NOMO-1 treated with dmso at 0.1 percent for 144 hours (cell line): Measurements from ENCODE around the gene C12orf42.
"Not testable (repeated sequence)": the region's sequence is repeated elsewhere in the genome, so short reads cannot be mapped to it uniquely, and the experiment has no call there.

Experiments
- DNase-seq: peaks from one replicate; lab custom pipeline; 2025; ENCODE audit not compliant: unreplicated experiment; lab: John Stamatoyannopoulos, UW

Gene C12orf42

DNA sequence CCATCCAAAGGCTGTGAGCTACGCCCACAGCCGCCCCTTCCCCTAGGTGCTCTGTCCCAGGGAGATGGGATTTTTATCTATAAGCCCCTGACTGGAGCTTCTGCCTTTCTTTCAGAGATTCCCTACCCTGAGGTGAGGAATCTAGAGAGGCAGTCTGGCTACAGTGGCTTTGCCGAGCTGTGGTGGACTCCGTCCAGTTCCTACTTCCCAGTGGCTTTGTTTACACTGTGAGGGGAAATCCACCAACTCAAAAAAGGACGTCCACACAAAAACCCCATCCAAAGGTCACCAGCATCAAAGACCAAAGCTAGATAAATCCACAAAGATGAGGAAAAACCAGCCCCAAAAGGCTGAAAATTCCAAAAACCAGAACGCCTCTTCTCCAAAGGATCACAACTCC is 70.1 kb downstream of the C12orf42 start:
- DNase-seq: not testable (repeated sequence)

DNA sequence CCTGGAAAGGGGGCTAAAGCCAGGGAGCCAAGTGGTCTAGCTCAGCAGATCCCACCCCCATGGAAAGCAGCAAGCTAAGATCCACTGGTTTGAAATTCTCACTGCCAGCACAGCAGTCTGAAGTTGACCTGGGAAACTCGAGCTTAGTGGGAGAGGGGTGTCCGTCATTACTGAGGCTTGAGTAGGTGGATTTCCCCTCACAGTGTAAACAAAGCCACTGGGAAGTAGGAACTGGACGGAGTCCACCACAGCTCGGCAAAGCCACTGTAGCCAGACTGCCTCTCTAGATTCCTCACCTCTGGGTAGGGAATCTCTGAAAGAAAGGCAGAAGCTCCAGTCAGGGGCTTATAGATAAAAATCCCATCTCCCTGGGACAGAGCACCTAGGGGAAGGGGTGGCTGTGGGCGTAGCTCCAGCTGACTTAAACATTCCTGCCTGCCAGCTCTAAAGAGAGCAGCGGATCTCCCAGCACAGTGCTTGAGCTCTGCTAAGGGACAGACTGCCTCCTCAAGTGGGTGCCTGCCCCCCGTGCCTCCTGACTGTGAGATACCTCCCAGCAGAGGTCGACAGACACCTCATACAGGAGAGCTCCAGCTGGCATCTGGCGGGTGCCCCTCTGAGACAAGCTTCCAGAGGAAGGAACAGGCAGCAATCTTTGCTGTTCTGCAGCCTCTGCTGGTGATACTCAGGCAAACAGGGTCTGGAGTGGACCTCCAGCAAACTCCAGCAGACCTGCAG is 70.8 kb downstream of the C12orf42 start:
- not testable (repeated sequence) for DNase-seq

GRCh38 chr12:103423516-103423910 is 72.3 kb downstream of the C12orf42 start:
- DNase-seq: no peak

- DNase-seq: no peak
Measured at GRCh38 chr12:103422746-103423515, 72.8 kb downstream of the C12orf42 start.

DNA sequence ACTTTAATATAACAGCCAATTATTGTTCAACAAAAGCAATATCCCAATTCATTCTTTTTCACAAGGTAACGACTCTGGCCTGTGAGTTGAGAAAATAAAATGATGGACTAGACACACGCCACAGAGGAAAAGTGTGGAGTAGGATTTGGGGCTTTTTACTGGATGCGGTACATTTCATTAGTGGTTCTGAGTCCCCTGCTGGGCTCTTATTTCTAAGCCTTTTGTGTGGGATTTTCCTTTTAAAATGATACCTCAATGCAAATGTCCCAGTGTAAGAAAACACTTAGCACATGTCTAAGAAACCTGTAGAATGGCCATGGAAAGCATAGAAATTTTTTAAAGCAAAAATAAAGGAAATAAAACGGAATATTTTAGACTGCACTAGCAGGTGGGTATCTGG is 73.4 kb downstream of the C12orf42 start:
- no peak for DNase-seq

DNA sequence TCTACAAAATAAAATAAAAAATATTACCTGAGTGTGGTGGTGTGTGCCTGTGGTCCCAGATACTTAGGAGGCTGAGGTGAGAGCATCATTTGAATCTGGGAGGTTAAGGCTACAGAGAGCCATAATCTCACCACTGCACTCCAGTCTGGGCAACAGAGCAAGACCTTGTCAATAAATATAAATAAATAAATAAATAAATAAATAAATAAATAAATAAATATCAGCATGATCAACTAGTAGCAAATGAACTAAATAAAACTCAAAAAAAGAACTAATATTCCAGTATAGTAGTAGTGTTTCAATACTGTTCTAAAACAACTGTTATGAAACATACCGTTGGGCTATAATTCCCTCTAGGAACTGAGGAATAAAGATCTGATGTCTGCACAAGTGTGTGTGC is 74.4 kb downstream of the C12orf42 start:
- no peak for DNase-seq

DNA sequence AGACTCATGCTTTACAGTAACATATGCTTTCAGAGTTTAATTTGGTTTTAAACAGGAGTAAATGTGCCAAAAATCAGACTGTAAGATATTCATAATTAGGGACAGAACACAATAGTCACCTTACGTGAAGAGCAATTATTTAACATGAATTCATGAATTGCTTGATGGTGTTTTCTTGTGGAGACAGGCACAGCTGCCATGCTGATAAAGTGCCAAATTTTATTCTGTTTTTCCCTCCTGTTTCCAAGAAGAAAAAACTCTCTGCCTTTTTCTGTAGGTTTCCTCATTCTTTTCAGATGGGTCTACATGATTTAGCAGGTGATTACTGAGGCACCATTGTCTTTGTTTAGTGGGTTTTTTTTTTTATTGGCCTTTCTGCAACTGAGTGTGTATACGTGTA is 80.1 kb downstream of the C12orf42 start:
- no peak for DNase-seq

GRCh38 chr12:103401421-103401820 is 94.3 kb downstream of the C12orf42 start:
- DNase-seq: no peak

DNA sequence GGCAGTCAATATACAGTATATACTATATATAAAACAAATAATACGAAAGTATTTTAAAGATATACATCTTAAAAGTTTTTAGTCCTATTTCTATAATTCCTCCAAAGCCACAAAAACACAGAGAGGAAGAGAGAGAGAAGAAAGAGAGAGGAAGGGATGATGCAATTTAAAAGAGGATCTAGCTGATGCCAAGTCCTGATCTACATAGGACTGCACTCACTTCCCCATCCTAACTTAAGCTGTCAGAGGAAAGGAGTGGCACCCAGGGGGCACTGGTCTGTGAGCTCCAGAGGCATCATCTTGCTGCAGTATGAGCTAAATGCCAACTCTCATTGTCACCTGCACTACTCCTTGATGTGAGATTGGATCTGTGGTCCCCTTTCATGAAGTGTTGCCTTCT is 95.8 kb downstream of the C12orf42 start:
- DNase-seq: no peak

GRCh38 chr12:103397536-103397935 is 98.2 kb downstream of the C12orf42 start:
- no peak for DNase-seq

DNA sequence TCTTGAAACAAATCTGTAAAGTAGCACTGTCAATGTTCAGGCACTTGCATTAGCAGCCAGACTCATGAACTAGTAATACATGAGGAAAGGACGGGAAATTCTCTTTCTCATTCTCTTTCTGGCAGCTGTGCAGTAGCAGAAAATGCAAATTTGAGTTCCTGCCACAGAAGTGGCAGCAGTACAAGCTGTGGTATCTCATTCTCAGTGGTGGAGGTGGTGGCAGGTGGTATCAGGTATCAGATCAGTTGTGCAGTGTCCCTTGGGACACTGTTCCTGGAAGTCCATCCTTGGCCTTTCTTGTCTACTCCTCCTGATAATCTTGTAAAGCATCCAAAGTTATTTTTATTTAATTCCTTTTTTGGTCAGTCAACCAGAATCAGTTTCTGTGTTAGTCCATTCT is 103.0 kb downstream of the C12orf42 start:
- DNase-seq: no peak

DNA sequence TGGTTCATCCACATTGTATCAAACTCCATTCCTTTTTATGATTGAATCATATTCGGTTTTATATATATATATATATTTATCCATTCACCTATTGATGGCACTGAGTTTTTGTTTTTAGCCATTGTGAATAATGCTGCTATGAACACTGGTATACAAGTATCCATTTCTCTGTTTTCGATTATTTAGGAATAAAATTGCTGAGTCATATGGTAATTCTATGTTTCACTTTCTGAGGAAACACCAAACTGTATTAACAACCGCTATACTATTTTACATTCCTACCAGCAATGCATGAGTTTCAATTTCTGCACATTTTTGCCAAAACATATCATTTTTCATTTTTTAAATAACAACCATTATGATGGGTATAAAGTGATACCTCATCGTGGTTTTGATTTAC is 104.7 kb downstream of the C12orf42 start:
- DNase-seq: no peak

DNA sequence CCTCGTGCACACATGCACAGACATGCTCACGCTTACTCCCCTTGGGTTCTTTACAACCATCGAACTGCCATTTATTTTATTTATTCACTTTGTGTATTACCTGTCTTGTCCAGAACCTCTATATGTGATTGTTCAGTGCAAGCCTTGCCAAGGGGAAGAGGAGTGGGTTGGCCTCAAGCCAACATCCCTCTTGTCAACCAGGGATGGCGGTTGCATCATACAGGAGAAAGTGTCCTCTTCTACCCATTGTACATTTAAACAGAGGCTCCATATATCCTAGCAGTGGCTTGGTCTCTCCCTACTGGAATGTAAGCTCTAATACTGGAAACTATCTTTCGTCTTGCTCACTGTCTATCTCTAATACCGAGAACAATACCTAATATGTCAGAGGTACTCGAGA is 108.4 kb downstream of the C12orf42 start:
- DNase-seq: no peak

- DNase-seq: no peak
Measured at GRCh38 chr12:103386451-103386850, 109.3 kb downstream of the C12orf42 start.

GRCh38 chr12:103382736-103383346 is 112.9 kb downstream of the C12orf42 start:
- no peak for DNase-seq

DNA sequence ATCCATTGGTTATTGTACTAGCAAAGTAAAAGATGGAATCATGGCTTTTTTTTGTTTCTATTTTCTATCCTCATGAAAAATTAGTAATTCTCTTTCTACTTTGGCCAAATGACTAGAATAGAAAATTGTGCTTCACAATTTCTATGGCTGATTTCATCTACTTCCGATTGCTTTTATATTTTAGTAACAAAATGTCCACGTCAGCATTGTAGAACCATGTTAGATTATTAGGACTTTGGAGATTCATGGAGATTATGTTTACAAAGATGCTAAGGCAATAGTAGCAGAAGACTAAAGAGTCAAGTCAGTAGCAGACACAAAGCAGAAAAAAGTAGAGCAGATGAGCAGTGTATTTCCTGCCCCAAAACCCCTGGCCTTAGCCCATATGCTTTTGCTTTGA is 113.6 kb downstream of the C12orf42 start:
- DNase-seq: no peak

DNA sequence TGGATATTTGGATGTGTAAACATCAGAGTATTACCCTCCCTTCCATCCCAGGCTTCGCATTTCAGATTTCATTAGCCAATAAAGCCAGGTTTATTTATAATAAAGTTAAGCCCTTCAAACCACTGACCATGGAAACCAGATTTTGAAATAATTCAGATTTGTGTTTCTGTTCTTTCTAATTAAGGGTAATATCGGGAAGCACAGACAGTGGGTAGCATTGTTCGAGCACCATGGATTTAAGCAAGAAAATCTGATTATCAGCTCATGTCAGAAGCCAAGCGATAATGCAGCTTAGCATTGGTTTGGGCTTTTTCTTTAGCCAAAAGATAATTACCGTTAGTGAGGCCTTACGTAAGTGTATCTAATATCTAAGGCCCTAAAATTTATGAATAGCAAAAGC is 116.1 kb downstream of the C12orf42 start:
- DNase-seq: no peak

- no peak for DNase-seq
Measured at GRCh38 chr12:103373088-103373523, 122.7 kb downstream of the C12orf42 start.

DNA sequence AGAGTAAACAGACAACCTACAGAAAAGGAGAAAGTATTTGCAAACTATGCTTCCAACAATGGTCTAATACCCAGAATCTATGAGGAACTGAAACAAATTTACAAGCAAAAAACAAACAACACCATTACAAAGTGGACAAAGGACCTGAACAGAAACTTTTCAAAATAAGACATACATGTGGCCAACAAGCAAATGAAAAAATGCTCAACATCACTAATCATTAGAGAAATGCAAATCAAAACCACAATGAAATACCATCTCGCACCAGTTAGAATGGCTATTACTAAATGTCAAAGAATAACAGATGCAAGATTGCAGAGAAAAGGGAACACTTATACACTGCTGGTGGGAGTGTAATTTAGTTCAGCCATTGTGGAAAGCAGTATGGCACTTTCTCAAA is 125.8 kb downstream of the C12orf42 start:
- DNase-seq: no peak

GRCh38 chr12:103368167-103368566 is 127.6 kb downstream of the C12orf42 start:
- no peak for DNase-seq

- no peak for DNase-seq
Measured at GRCh38 chr12:103354403-103354802, 141.4 kb downstream of the C12orf42 start.

DNA sequence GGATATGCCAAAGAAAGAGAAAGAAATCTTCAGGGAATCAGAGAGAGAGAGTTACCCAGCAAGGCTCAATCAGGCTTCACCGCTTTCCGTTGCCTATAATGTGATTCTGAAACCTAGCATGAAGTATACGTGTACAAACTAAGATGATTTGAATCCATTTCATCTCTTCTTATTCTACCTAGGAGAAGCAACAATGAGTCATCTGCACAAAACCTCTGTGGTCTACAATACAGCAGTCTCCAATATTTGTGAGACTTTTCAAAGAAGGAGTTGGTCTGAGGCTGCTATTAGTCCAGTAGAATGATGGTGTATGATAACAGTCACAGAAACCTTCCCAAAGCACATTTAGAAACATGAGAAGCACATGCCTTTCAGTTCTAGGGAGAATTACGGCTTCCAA is 141.9 kb downstream of the C12orf42 start:
- DNase-seq: no peak
